Calu3 (cell line): ENCODE measurements around the gene PIK3CA. TPM values are rescaled to one million over a fixed set of nuclear protein-coding genes. Genes with fewer than 3 reads are reported as not detected.

Source experiments
- BruUV-seq: library from RNA; stranded (reverse); fragments of 400-500 nt; replicated peaks from 2 replicates; lab custom pipeline; 2021; lab: Mats Ljungman, UMichigan
- CTCF ChIA-PET: fragments of 300-600 bp; sonication (Branson Sonifier 250); formaldehyde crosslinking; loops from one replicate; lab custom pipeline; 2022; ENCODE audit warnings: antibody characterized with exemption; lab: Charles Lee
- DNase-seq: peaks from one replicate; pipeline ENCODE4 v3.0.0; 2022
- H3K27ac Mint-ChIP-seq: one replicate; pipeline ENCODE4 v1.8.0; 2022; ENCODE audit warnings: mixed read lengths; ENCODE audit not compliant: unreplicated experiment
- H3K27me3 Mint-ChIP-seq: one replicate; pipeline ENCODE4 v1.8.0; 2022; ENCODE audit warnings: mixed read lengths; ENCODE audit not compliant: unreplicated experiment
- H3K36me3 Mint-ChIP-seq: one replicate; pipeline ENCODE4 v1.8.0; 2022; ENCODE audit warnings: mild to moderate bottlenecking, moderate library complexity, mixed read lengths; ENCODE audit not compliant: insufficient read depth, unreplicated experiment
- H3K4me1 Mint-ChIP-seq: one replicate; pipeline ENCODE4 v1.8.0; 2022; ENCODE audit warnings: mild to moderate bottlenecking, low read depth, mixed read lengths; ENCODE audit not compliant: unreplicated experiment
- H3K4me3 Mint-ChIP-seq: one replicate; pipeline ENCODE4 v1.8.0; 2022; ENCODE audit warnings: mild to moderate bottlenecking, low read depth, moderate library complexity, mixed read lengths; ENCODE audit not compliant: unreplicated experiment
- H3K9me3 Mint-ChIP-seq: one replicate; pipeline ENCODE4 v1.8.0; 2022; ENCODE audit warnings: low read depth, mixed read lengths; ENCODE audit not compliant: unreplicated experiment
- intact Hi-C: fragments of 100-400 bp; cut with micrococcal nuclease; formaldehyde crosslinking; loops from one replicate; pipeline ENCODE4 v1.10.0; 2022; ENCODE audit not compliant: unreplicated experiment
- total RNA-seq: library from RNA; stranded (reverse); gene quantifications from 2 replicates; pipeline ENCODE4 v1.2.3, GENCODE V29; 2022
- TF ChIP-seq, protein P1 (sequence below): fragments of 200-600 bp; IDR thresholded peaks from one replicate; pipeline ENCODE4 v1.8.0; 2022; ENCODE audit warnings: antibody characterized with exemption; ENCODE audit not compliant: unreplicated experiment

PIK3CA gene
- total RNA-seq, 1 experiment from 2014 or later: 28.8 TPM

DNA sequence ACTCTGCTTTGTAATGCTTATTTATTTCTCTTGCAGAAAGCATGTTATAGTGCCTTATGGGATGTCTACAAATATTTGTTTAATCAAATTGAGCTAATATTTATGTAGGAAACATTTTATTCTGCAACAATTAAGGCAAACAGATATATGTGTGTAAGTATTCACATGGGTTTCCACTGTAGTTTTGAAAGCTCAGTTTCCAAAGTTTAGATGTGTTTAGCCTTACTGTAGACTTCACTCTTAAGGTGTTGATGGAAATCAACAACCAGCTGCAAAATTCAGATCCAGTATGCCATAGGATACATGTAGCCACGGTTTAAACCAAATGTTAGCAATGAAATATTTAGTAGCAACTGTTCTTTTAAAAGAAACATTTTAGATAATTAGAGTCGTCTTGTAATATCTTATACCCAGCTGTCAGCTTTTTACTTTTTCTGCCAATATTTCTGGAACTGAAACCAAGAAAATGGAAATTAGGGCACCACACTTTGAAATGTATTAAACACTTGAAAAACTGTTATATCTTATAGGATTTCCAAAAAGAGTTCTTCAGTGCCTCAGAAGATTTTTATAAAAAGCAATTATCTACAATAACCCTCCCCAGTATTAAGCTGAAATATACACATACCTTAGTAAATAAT is 18.5 kb downstream of the PIK3CA start:
- Mint-ChIP-seq H3K4me3 (no peak overlapping the region), H3K9me3 (no peaks in the 10 kb centered on the region), H3K4me1 (no peaks in the 10 kb centered on the region), H3K27ac (no peak overlapping the region), H3K36me3 (no peaks in the 10 kb centered on the region), H3K27me3 (no peaks in the 10 kb centered on the region)
- intact Hi-C loops: no loop called here
- DNase-seq: no peak
- BruUV-seq: no TSS peak
- TF ChIP-seq, protein P1, sequence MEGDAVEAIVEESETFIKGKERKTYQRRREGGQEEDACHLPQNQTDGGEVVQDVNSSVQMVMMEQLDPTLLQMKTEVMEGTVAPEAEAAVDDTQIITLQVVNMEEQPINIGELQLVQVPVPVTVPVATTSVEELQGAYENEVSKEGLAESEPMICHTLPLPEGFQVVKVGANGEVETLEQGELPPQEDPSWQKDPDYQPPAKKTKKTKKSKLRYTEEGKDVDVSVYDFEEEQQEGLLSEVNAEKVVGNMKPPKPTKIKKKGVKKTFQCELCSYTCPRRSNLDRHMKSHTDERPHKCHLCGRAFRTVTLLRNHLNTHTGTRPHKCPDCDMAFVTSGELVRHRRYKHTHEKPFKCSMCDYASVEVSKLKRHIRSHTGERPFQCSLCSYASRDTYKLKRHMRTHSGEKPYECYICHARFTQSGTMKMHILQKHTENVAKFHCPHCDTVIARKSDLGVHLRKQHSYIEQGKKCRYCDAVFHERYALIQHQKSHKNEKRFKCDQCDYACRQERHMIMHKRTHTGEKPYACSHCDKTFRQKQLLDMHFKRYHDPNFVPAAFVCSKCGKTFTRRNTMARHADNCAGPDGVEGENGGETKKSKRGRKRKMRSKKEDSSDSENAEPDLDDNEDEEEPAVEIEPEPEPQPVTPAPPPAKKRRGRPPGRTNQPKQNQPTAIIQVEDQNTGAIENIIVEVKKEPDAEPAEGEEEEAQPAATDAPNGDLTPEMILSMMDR: no peak
- CTCF ChIA-PET: no interaction called here

DNA sequence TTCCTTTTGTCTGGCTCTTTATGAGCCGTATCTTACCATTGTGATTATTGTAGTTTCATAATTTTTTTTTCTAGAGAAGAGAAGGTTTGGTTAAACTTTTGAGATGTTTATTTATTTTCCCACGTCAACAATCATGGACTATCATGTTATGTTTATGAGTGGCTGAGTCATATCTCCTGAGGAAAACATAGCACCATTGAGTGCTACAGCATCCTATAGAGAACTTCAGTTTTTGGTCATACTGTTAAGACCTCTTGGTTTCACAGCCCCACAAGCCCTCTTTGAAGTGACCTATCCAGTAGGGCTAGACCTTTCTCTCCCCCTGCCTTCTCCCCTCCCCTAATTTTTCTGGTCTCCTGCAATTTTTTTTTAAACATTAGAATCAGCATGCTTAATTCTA is 20.8 kb downstream of the PIK3CA start:
- DNase-seq: no peak
- no peaks in the 10 kb centered on the region for H3K27me3 Mint-ChIP-seq
- CTCF ChIA-PET: no interaction called here
- no peaks in the 10 kb centered on the region for H3K36me3 Mint-ChIP-seq
- BruUV-seq: no TSS peak
- H3K27ac Mint-ChIP-seq: no peak overlapping the region
- H3K9me3 Mint-ChIP-seq: no peaks in the 10 kb centered on the region
- intact Hi-C loops: no loop called here
- H3K4me1 Mint-ChIP-seq: no peaks in the 10 kb centered on the region
- H3K4me3 Mint-ChIP-seq: no peak overlapping the region
- TF ChIP-seq, protein P1: no peak

DNA sequence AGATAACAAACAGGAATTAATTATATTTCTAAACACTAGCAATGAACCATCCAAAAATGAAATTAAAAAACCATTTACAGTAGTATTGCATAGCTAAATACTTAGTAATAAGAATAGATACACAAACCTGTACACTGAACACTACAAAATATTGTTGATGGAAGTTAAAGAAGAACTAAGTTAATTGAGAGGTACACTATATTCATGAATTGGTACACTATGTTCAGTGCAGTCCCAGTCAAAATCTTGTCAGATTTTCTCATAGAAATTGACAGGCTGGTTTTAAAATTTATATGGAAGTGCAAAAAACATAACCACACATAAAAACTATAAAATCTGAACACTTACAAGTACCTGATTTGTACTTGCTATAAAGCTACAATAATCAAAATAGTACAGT is 24.4 kb downstream of the PIK3CA start:
- intact Hi-C loops: no loop called here
- no peak overlapping the region for H3K4me3 Mint-ChIP-seq
- peaks cover 13% of the 10 kb centered on the region for H3K4me1 Mint-ChIP-seq
- BruUV-seq: no TSS peak
- H3K27me3 Mint-ChIP-seq: no peaks in the 10 kb centered on the region
- no peaks in the 10 kb centered on the region for H3K36me3 Mint-ChIP-seq
- TF ChIP-seq, protein P1: no peak
- H3K9me3 Mint-ChIP-seq: no peaks in the 10 kb centered on the region
- no peak for DNase-seq
- CTCF ChIA-PET: no interaction called here
- H3K27ac Mint-ChIP-seq: no peak overlapping the region

DNA sequence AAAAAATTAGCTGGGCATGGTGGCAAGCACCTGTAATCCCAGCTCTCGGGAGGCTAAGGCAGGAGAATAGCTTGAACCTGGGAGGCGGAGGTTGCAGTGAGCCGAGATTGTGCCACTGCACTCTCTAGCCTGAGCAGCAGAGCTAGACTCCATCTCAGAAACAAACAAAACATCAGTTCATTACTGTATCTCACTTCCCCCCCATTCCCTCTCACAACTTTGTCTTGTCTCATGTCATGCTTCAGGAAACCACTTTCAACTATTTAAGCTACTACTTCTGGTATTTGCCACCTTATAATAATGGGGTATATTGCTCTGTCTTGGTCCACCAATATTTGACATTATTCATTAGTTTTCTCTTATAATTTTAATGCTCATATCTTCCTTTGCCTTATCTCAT is 26.2 kb downstream of the PIK3CA start:
- CTCF ChIA-PET: no interaction called here
- no peak overlapping the region for H3K4me3 Mint-ChIP-seq

More for the DNA sequence above, 26.2 kb downstream of the PIK3CA start:
- TF ChIP-seq, protein P1: no peak
- DNase-seq: no peak
- Mint-ChIP-seq H3K27ac (no peak overlapping the region), H3K27me3 (no peaks in the 10 kb centered on the region), H3K36me3 (no peaks in the 10 kb centered on the region), H3K9me3 (no peaks in the 10 kb centered on the region), H3K4me1 (peaks cover 13% of the 10 kb centered on the region)
- no TSS peak for BruUV-seq
- intact Hi-C loops: no loop called here
